Hematopoietic multipotent progenitor cell treated with erythropoietin and hydrocortisone succinate and interleukin-3 and kit ligand, for 6 days (in vitro differentiated cells): ENCODE results near the gene GOLGA6L1.
"Not testable (repeated sequence)": the region's sequence is repeated elsewhere in the genome, so short reads cannot be mapped to it uniquely, and the experiment has no call there.

Source experiments
- DNase-seq: peaks from one replicate; pipeline ENCODE4 v3.0.0-alpha.2; 2015

The GOLGA6L1 gene, protein sequence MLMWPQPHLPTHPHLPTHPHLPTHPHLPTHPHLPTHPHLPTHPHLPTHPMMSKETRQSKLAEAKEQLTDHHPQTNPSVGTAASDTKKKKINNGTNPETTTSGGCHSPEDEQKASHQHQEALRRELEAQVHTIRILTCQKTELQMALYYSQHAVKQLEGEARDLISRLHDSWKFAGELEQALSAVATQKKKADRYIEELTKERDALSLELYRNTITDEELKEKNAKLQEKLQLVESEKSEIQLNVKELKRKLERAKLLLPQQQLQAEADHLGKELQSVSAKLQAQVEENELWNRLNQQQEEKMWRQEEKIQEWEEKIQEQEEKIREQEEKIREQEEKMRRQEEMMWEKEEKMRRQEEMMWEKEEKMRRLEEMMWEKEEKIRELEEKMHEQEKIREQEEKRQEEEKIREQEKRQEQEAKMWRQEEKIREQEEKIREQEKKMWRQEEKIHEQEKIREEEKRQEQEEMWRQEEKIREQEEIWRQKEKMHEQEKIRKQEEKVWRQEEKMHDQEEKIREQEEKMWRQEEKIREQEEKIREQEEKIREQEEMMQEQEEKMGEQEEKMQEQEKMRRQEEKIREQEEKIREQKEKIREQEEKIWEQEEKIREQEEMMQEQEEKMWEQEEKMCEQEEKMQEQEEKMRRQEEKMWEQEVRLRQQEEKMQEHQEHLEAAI

DNA sequence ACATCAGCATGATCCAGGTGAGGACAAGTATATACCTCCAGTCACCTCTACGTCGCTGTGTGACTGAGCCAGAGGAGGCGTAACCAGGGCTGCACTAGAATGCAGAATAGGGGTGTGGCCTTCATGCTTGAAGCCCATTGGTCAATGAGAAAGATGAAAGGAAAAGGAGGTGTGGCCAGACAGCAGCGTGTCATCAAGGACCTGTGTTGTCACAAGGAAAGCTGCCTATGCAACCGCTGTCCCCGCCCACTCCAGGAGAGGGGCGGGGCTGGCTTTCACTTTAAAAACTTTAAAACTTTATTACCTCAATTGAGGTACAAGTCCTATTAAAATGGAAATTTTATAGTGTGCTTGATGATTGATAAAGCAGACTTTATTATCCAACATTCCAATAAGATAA lies at the start of gene GOLGA6L1:
TSS of gene GOLGA6L1 (minus strand) at position 101 of the 400 bp plus-strand sequence. CDS start at position 10, 91 bp downstream.
- DNase-seq, result not testable (repeated sequence)

DNA sequence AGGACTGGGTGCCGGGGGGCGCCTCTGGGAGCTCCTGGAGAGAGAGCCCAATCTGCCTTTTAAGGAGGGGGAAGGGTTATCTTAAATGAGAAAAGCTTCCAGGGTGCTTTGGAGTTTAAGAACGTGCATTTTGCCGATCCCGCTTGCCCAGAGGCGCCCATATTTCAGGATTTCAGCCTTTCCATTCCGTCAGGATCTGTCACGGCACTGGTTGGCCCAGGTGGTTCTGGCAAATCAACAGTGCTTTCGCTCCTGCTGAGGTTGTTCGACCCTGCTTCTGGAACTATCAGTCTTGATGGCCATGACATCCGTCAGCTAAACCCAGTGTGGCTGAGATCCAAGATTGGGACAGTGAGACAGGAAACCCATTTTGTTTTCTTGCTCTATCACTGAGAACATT lies 44.6 kb upstream of the GOLGA6L1 start:
- DNase-seq, result not testable (repeated sequence)

DNA sequence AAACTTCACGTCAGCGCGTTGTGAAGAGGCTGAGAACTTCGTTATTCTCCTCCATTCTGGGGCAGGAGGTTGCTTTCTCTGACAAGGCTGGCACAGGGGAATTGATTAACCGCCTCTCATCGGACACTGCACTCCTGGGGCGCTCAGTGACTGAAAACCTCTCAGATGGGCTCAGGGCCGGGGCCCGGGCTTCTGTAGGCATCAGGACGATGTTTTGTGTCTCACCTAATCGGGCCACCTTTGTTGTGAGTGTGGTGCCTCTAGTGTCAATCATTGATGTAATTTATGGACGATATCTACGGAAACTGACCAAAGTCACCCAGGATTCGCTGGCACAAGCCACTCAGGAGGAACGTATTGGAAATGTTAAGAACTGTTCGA lies 43.9 kb upstream of the GOLGA6L1 start:
- DNase-seq, result not testable (repeated sequence)

DNA sequence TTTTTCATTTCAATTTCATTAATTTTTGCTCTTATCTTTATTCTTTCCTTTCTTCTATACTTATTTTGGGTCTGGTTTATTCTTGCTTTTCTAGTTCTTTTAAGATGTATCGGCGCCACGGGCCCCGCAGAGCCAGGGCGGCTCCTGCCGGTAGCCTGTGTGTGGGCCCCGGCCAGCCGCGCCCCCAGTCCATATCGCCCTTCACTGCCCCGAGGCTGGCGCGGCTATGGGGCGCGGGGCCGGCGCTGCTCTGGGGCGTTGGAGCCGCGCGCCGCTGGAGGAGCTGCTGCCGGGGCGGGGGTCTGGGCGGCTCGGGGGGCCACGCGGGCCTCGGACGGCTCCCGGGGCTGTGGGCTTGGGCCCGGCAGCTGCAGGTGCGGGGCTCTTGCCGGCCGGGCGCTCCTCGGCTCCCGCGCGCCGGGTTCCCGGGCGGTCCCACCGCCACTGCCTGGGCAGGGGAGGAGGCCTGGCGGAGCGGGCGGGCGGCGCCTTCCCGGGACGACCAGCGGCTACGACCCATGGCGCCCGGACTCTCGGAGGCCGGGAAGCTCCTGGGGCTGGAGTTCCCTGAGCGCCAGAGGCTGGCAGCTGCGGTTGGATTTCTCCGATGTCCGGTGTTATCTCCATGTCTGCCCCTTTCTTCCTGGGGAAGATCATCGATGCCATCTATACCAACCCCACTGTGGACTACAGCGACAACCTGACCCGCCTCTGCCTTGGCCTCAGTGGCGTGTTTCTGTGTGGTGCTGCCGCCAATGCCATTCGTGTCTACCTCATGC lies 43.3 kb upstream of the GOLGA6L1 start:
- DNase-seq, result not testable (repeated sequence)

DNA sequence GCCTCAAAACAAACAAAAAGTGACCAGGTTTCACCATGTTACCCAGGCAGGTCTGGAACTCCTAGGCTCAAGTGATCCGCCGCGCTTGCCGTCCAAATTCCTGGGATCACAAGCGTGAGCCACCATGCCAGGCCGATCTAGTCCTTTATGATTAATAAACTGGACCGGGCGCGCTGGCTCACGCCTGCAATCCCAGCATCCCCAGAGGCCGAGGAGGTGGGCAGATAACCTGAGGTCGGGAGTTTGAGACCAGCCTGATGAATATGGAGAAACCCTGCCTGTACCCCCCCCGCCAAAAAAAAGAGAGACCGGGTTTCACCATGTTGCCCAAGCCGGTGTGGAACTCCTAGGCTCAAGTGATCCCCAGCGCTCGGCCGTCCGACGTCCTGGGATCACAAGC lies 40.1 kb upstream of the GOLGA6L1 start:
- DNase-seq, result not testable (repeated sequence)

DNA sequence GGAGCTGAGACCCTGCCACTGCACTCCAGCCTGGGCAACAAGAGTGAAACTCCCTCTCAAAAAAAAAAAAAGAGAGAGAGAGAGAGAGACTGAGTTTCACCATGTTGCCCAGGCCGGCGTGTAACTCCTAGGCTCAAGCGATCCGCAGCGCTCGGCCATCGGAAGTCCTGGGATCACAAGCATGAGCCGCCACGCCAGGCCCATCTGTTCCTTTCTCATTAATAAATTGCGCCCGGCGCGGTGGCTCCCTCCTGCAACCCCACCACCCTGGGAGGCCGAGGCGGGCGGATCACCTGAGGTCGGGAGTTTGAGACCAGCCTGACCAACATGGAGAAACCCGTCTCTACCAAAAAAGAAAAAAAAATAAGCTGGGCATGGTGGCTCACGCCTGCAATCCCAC lies 39.0 kb upstream of the GOLGA6L1 start:
- DNase-seq, result not testable (repeated sequence)

DNA sequence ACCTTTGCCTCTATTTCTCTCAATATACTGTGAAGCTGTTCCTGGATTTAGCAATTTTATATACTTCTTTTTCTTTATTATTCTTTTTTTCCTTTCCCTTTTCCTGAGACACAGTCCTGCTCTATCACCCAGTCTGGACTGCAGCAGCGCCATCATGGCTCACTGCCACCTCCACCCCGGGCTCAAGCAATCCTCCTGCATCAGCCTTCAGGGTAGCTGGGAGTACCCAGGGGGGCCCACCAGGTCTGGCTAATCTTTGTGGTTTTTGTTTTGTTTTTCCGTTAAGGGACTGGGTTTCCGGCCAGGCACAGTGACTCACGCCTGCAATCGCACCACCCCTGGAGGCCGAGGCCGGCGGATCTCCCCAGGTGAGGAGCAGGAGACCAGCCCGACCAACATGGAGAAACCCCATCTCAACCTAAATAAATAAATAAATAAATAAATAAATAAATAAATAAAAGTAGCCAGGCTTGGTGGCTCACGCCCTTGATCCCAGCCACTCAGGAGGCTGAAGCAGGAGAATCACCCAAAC lies 38.1 kb upstream of the GOLGA6L1 start:
- not testable (repeated sequence) for DNase-seq

DNA sequence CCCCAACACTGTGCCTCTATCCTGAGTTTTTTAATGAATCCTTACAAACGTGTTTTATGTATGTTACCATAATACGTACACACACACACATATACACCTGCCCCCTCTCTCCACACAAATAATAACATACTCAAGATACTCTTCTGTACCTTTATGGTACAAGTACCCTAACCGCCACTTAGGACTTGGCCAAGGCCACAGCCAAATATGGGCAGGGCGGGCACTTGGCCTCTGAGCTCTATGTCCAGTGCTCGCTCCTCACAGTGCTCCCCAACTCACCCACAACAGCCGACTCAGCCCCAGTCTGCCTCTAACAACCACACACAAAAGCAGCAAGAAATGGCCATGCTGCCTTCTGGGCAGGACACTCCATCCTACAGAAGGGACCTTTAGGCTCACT lies 3.8 kb downstream of the GOLGA6L1 start:
- DNase-seq, result not testable (repeated sequence)

DNA sequence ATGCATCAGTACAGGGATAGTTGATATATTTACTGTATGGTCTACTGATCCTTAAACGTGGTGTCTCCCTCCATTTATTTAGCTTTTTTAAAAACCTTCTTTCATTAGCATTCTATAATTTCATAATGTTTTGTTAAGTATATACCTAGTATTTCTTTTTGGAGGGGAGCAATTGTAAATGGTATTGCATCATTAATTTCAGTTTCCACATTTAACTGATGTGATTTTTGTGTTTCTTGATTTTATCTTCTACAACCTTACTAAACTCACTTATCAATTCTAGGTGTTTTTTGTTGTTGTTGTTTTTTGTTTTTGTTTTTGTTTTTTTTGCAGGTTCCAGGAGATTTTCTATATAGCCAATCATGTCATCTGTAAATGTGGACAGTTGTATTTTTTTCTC lies 18.4 kb downstream of the GOLGA6L1 start:
- DNase-seq, result no peak

DNA sequence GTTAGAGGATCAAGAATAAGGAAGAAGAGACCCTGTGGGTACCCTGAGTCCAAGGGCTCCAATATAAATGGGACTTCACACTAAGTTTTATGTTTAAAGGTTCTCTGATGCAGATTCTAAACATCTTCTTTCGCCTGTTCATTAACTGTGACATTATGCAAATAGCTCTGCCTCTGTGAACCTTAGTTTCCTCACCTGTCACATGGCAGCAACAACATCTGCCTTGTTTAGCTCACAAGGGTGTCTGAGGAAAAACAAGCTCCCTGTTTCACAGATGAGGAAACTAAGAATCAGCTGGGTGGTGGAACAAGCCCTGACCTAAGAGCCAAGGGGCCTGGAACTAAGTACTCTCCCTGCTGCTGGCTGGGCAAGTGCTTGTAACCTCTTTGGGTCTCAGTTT lies 40.8 kb downstream of the GOLGA6L1 start:
- DNase-seq, result no peak

DNA sequence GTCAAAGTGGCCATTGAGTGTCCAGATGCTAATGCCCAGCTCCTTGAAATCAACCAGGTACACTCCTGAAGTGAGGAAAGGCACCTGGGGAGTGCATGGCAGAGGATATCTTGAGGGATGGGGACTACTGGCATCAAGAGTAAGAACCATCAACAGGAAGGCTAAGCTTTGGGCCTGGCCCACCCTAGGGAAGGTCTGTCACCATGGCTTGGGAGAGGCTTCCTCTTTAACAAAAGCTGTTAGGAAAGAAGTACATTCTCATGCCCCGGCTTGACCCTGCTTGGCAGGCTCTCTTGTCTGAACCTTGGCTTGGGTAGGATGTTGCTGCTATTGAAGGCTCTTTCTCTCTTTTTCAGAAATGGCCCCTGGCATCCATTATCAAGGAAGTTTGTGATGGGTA lies 53.5 kb downstream of the GOLGA6L1 start:
- no peak for DNase-seq

DNA sequence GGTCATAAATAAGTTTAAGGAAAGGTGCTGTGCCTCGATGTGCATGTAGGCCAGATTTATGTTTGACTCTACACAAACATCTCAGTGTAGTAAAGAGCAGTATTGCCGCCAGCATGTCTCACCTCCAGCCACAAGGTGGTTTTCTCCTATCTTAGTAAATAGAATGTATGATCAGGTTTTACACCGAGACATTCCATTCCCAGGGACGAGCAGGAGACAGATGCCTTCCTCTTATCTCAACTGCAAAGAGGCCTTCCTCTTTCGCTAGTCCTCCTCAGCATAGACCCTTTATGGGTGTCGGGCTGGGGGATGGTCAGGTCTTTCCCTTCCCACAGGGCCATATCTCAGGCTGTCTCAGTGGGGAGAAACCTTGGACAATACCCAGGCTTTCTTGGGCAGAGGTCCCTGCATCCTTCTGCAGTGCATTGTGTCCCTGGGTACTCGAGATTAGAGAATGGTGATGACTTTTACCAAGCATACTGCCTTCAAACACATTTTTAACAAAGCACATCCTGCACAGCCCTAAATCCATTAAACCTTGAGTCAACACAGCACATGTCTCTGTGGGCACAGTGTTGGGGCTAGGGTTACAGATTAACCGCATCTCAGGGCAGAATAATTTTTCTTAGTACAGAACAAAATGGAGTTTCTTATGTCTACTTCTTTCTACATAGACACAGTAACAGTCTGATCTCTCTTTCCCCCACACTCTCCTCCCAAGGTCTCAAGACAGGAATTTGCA lies 54.5 kb downstream of the GOLGA6L1 start:
- DNase-seq, result not testable (repeated sequence)

DNA sequence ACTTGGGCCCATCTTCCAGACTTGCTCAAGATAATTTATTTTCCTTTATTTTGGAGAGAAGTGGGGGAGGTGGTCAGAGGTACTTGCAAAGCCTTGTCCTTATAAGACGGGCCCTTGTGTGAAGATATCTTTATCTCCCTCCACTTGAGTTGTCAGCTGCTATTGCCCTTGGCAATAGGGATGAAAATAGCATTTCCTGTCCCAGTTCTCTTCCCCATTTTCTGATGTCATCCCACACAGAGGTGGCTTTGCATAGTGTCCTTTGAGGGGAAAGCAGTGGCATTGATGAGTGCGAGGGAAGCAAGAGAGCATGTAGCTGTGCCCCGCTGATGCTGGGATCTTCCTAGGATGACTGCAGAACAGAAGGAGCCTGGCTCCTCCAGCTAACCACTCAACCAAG lies 55.4 kb downstream of the GOLGA6L1 start:
- DNase-seq, result no peak

DNA sequence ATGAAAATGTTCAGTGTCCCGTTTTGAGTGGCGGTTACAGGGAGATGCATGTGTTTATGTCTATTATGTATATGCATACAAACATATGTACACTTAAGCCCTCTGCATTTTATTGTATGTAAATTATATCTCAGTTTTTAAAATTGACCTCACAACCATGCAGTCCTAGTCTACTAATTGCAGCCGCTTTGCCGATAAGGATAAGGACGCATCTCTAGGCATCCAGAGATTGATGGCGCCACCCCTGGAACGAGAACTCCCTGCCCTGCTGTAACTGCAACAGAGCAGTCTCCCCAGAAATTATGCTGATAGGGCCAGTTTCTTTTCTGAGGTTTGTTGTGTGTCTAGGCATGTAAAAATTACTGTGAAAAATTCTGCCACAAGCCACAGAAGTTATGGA lies 56.9 kb downstream of the GOLGA6L1 start:
- no peak for DNase-seq
